NCI-H2227 (cell line): ENCODE data around the gene SUCNR1.
"Not testable (repeated sequence)": the region's sequence is repeated elsewhere in the genome, so short reads cannot be mapped to it uniquely, and the experiment has no call there.

ENCODE experiments used
- DNase-seq: peaks from one replicate; lab custom pipeline; 2025; ENCODE audit not compliant: unreplicated experiment; lab: John Stamatoyannopoulos, UW

Gene SUCNR1

DNA sequence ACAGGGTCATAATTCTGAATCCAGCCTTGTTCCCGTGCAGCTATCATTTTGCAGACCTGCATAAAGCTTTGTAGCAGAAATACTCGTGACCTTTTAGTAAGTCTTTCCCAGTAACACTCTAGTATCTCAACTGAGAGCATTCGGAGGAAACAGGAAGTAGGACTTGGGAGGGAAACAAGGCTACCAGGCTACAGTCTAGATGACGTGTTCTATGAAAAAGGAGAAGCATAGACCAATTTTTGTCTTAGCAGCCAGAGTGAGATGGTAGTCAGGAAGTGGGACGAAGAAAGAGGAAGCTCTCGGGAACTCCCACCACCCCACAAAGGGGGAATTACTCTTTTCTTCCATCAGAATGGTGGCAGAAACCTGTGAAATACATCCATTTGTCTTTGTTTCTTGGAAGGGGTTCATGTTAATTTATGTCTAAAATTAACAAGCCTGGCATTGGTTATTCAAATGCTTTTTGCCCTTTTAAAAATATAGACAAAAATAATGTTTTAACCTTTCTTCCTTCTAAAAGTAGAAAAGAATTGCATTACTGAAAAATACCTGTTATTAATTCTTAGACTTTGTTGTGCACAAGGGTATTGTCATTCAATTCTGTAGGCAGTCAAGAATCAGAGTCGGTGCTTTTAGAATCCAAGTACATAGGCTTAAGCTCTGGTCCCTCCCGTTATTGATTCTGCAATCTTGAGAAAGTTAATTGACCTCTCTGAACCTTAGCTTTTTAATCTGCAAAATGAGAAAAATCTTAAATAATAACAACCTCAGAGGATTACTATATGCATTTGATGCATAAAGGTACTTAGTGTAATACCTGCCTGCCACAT, 1.6 kb upstream of the SUCNR1 start:
- no peak for DNase-seq

GRCh38 chr3:151874079-151874478, 636 bp downstream of the SUCNR1 start:
- DNase-seq, result not testable (repeated sequence)

DNA sequence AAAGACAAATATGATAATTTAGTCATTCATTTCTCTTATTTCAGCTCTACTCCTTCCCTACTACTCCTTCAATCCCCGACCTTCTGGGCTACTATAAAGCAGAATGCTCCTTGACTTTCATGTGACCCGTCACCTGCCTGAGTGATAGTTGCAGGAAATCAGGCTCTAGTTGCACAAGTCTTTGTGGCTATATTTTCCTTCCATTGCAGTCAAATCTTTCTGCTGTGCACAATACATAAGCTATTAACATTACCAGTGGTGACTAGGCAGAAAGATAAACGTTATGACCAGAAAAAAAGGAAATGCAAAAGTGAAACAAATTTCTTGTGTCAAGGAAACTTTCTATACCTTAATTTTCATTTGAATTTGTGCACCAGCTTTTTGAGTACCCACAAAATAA, 2.3 kb downstream of the SUCNR1 start:
- no peak for DNase-seq

DNA sequence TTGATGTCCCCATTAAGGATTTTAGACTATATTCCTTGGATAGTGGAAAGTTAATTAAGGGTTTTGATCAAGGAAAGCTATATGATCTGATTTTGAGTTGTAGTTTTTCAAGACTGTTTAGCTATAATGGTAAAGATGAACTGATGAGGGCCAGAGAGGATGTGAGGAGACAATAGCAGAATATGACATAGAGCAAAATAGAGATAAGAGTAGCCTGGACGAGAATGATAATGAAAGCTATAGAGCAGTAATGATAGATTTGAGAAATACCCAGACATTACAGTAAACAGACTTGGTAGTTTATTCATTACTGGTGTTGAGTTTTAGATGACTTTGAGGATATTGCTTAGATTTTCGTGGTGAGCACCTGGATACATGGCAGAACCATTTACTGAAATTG, 3.8 kb downstream of the SUCNR1 start:
- DNase-seq, result no peak

GRCh38 chr3:151878465-151878864, 5.0 kb downstream of the SUCNR1 start:
- DNase-seq, result no peak

- no peak for DNase-seq
Observed at GRCh38 chr3:151879037-151879436, 5.6 kb downstream of the SUCNR1 start.

- DNase-seq, result no peak
Observed at GRCh38 chr3:151879679-151880415, 6.4 kb downstream of the SUCNR1 start.

DNA sequence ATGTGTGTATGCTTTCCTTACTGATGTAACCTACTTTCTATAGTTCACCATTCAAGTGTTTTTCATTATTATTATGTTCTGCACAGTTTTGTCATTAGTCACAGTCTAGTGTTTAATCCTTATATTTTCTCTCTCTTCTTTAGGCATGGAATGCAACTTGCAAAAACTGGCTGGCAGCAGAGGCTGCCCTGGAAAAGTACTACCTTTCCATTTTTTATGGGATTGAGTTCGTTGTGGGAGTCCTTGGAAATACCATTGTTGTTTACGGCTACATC, 6.9 kb downstream of the SUCNR1 start:
- no peak for DNase-seq

- no peak for DNase-seq
Observed at GRCh38 chr3:151881137-151881536, 7.7 kb downstream of the SUCNR1 start.

DNA sequence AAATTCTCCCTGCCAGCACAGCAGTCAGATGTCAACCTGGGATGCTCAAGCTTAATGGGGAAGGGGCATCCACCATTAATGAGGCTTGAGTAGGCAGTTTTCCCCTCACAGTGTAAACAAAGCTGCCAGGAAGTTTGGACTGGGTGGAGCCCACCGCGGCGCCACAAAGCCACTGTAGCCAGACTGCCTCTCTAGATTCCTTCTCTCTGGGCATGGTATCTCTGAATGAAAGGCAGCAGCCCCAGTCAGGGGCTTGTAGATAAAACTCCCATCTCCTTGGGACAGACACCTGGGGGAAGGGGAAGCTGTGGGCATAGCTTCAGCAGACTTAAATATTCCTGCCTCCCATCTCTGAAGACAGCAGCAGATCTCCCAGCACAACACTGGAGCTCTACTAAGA, 12.0 kb downstream of the SUCNR1 start:
- not testable (repeated sequence) for DNase-seq

DNA sequence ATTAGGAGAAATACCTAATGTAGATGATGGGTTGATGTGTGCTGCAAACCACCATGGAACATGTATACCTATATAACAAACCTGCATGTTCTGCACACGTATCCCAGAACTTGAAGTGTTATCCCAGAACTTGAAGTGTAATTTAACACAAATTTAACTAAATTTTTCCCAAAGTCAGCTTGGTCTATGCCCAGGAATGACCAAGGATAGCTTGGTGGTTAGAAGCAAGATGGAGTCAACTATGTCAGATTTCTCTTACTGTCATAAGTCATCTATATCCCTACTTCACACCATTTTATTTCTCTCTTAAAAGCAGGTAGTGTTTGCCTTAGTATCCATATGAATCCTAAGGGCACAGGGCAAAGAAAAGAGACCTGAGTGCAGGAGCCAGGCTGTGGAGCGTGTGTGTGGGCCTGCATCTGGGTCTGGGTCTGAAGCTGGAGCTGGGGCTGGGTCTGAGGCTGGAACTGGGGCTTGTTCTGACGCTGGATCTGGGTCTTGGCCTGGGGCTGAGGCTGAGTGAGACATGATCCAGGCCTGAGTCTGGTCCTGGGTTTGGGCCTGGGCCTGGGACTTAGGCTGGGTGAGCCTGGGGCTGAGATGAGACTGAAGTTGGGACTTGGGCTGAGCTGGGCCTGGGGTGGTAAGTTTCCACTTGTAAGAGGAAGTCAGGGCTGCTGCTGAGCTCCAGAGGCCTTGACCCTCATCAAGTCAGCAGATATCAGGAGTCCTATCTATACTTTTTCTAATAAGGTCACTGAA, 14.2 kb downstream of the SUCNR1 start:
- not testable (repeated sequence) for DNase-seq

DNA sequence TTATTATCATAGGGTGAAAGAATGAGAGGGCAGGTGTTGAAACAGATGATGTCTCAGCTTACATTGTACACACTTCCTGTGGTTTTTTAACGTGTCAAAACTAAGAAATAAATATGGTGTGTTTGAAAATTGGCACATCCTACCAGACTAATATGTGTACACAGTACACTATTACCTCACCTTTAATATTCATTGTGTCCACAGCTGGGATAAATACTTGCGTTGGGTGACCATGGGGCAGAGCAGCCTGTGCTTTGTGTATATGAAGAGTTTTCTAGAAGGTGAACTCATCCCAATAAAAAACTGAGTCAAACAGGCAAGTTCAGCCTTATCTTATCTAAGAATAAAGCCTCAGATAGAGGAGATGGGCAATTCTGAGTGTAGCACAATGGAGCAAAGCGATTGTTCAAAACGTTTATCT, 17.3 kb downstream of the SUCNR1 start:
- DNase-seq, result no peak

DNA sequence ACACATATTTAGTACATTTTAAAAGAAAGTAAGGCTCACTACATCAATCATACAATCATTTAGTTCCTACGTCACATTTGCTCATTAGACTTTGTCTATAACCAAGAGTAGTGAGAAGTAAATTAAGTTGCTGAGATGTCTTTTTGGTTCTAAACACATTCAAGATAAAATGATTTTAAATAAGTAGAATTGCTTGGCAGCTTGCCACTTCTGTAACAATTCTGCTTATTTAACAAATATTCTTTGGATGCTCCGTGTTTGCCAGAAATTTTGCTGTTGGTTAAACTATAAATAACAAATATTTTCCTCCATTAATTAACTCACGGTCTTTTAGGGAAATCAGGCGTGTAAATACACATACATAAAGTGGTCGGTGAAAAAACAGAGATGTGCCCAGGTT, 18.3 kb downstream of the SUCNR1 start:
- DNase-seq, result no peak

GRCh38 chr3:151894219-151894618, 20.8 kb downstream of the SUCNR1 start:
- no peak for DNase-seq

DNA sequence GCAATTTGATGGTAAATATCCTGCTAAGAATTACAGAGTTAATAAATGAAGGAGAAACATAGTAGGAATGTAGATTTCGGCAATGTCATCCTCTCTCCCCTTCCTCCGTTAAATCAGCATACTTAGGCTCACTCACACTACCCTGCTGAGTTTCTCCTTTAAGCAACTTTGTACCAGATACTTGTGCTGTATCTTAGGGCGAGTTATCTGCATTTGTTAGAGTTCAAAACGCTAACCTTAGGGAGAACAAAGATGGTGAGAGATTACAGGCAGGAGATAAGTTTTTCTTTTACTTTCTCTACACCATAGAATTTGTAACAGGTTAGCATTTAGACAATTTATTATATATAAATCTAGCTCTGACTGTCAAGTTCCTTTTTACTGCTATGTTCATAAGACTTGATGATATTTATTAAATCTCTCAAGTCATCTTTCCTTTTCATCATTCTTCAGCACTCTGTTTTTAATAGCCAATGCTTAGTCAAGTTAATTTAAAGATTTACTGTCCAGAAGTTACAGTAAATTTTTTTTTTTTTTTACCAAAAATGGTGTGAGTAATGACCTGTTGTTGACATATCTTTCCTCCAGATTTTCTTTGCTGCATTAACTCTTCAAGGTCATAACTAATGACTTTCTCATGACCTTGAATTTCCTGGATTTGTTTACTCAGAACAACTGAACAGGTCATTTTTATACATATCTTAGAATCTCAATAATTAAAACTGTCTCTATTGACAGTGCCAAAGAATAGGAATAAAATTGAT, 22.2 kb downstream of the SUCNR1 start:
- DNase-seq, result no peak

GRCh38 chr3:151896246-151897012, 23.0 kb downstream of the SUCNR1 start:
- DNase-seq, result no peak

- not testable (repeated sequence) for DNase-seq
Observed at GRCh38 chr3:151898121-151898520, 24.7 kb downstream of the SUCNR1 start.

GRCh38 chr3:151898564-151899261, 25.3 kb downstream of the SUCNR1 start:
- not testable (repeated sequence) for DNase-seq

DNA sequence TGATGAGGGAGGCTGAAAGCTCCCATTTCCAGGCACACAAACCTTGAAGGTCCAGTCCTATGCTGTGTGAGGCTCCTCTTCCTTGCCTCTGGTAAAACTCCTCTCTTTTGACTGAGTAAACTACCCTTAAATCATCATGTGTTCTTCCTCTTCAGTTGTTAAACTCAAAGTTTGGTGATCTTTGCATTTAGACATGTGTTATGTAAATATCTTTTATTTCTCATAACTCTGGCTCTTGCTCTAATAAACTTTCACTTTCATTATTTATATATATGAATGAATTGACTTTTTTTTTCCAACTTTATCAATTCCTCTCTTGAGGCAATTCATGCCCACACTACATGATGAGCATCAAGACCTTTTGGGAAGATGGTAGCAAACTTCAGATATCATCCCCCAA, 26.6 kb downstream of the SUCNR1 start:
- no peak for DNase-seq

DNA sequence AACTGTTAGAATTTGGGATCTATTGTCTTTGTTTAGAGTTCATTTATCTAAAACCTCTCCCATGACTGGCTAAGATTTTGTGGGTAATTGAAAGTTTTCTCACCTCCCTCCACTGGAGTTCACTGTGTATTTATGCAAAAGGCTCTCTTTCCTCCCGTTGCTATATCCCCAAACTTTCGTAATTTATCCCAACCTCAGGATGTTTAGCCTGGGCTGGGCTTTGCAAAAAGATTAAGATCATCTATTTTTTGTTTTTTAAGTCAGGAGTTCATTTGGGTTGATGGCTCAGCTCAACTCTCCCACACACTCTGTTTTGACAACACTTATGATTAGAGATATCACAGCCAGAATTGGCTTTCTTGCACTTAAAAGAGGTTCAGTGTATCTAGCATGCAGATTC, 27.0 kb downstream of the SUCNR1 start:
- no peak for DNase-seq
